Lung microvascular endothelial cell (primary cell): ENCODE data around the gene RPA1. TPM values are rescaled to one million over a fixed set of nuclear protein-coding genes. Genes with fewer than 3 reads are reported as not detected.

Experiments
- DNase-seq, 2 donors: peaks; one replicate each; pipeline versions ENCODE4 v3.0.0 to v3.0.0-alpha.2; 2010; ENCODE audit warnings: low read depth in 2 of 2
- total RNA-seq: library from RNA; depleted of rRNA; stranded (reverse); fragments of >200 nt; gene quantifications from 2 replicates; pipeline ENCODE4 v1.2.1, GENCODE V29; 2014

The RPA1 gene
- total RNA-seq, 1 donor from 2014 or later = 18.3 TPM

GRCh38 chr17:1908699-1909309, 79.0 kb downstream of the RPA1 start:
- peak; percentile 67 to 87 for DNase-seq

- DNase-seq = no peak
Measured at GRCh38 chr17:1909985-1910384, 80.2 kb downstream of the RPA1 start.

- DNase-seq = no peak
Measured at GRCh38 chr17:1912146-1912545, 82.3 kb downstream of the RPA1 start.

GRCh38 chr17:1913702-1914101, 83.9 kb downstream of the RPA1 start:
- no peak for DNase-seq

GRCh38 chr17:1914661-1915083, 84.9 kb downstream of the RPA1 start:
- DNase-seq = peak; percentile 69 to 95

GRCh38 chr17:1915889-1916288, 86.1 kb downstream of the RPA1 start:
- DNase-seq = no peak

- no peak for DNase-seq
Measured at GRCh38 chr17:1916316-1916715, 86.5 kb downstream of the RPA1 start.

- DNase-seq = no peak
Measured at GRCh38 chr17:1916963-1917715, 87.3 kb downstream of the RPA1 start.

- DNase-seq = no peak
Measured at GRCh38 chr17:1918346-1919162, 88.7 kb downstream of the RPA1 start.

- no peak for DNase-seq
Measured at GRCh38 chr17:1919201-1919600, 89.4 kb downstream of the RPA1 start.

- DNase-seq = no peak
Measured at GRCh38 chr17:1920948-1921351, 91.1 kb downstream of the RPA1 start.

- DNase-seq = no peak
Measured at GRCh38 chr17:1928976-1929375, 99.2 kb downstream of the RPA1 start.

GRCh38 chr17:1930337-1930645, 100.5 kb downstream of the RPA1 start:
- DNase-seq = no peak

- no peak for DNase-seq
Measured at GRCh38 chr17:1931844-1932579, 102.2 kb downstream of the RPA1 start.

GRCh38 chr17:1933875-1934715, 104.3 kb downstream of the RPA1 start:
- DNase-seq = no peak

GRCh38 chr17:1934901-1935300, 105.1 kb downstream of the RPA1 start:
- no peak for DNase-seq

- no peak for DNase-seq
Measured at GRCh38 chr17:1936766-1937165, 107.0 kb downstream of the RPA1 start.

GRCh38 chr17:1937461-1937860, 107.7 kb downstream of the RPA1 start:
- DNase-seq = no peak

GRCh38 chr17:1939981-1940809, 110.4 kb downstream of the RPA1 start:
- no peak for DNase-seq

GRCh38 chr17:1940810-1941185, 111.0 kb downstream of the RPA1 start:
- no peak for DNase-seq
